Urinary bladder (tissue), 4 donors: ENCODE results near the gene TNFAIP1. TPM values are rescaled to one million over a fixed set of nuclear protein-coding genes. Genes with fewer than 3 reads are reported as not detected.

Source experiments
- DNase-seq: peaks from one replicate; pipeline ENCODE4 v3.0.0-alpha.2; 2015; ENCODE audit errors: extremely low spot score
- H3K27ac ChIP-seq: one replicate; pipeline ENCODE4 v1.5.1; 2013; ENCODE audit warnings: low read depth, mild to moderate bottlenecking, moderate library complexity
- H3K36me3 ChIP-seq: one replicate; pipeline ENCODE4 v1.6.1; 2013; ENCODE audit warnings: mild to moderate bottlenecking, moderate library complexity; ENCODE audit not compliant: insufficient read depth
- H3K4me1 ChIP-seq: one replicate; pipeline ENCODE4 v1.6.1; 2013; ENCODE audit warnings: mild to moderate bottlenecking, moderate library complexity; ENCODE audit not compliant: insufficient read depth
- H3K4me3 ChIP-seq: one replicate; pipeline ENCODE4 v1.5.1; 2013; ENCODE audit warnings: low read depth, low read length
- WGBS: extraction: QIAGEN DNeasy Blood & Tissue Kit; methylation state at CpG from one replicate; pipeline ENCODE4 v1.1.7; 2013; 5-methylcytosine and 5-hydroxymethylcytosine counted together
- polyA plus RNA-seq: library from polyadenylated mRNA; stranded (reverse); fragments of 200-250 nt; gene quantifications from one replicate; pipeline ENCODE4 v1.2.3, GENCODE V29; 2013
- total RNA-seq: library from RNA; depleted of rRNA; stranded (reverse); fragments of >200 nt; gene quantifications from one replicate; pipeline ENCODE4 v1.2.3, GENCODE V29; 2014
- donor health status: healthy with polysubstance abuse.
- donor health status: healthy.

Gene TNFAIP1
- total and polyA plus RNA-seq, 2 donors = 20.4 to 27.2 TPM

GRCh38 chr17:28317966-28318758 is 17.4 kb upstream of the TNFAIP1 start:
- WGBS = 11% methylated on average over 40 of the region's 40 CpGs
- Histone ChIP-seq H3K27ac (no peak overlapping the region), H3K4me3 (peak overlapping the region; percentile 38), H3K4me1 (no peaks in the 10 kb centered on the region), H3K36me3 (no peaks in the 10 kb centered on the region)
- no peak for DNase-seq

- DNase-seq = peak; percentile 91
- H3K36me3 ChIP-seq = no peaks in the 10 kb centered on the region
- WGBS = under 1% methylated on average over 72 of the region's 72 CpGs
- peak within 1 kb of the TSS; percentile 38 for H3K4me3 ChIP-seq
- no peaks in the 10 kb centered on the region for H3K4me1 ChIP-seq
- H3K27ac ChIP-seq = no peak within 1 kb of the TSS
Measured at GRCh38 chr17:28318759-28319597, 16.6 kb upstream of the TNFAIP1 start, which contains the start of gene TMEM97. TSS of gene TMEM97 (plus strand) at chr17:28319200. CDS start at chr17:28319240, 40 bp downstream.

GRCh38 chr17:28319598-28319935 is 16.0 kb upstream of the TNFAIP1 start:
- H3K27ac ChIP-seq = no peak overlapping the region
- no peak for DNase-seq
- H3K4me3 ChIP-seq = peak overlapping the region; percentile 38
- H3K36me3 ChIP-seq = no peaks in the 10 kb centered on the region
- H3K4me1 ChIP-seq = no peaks in the 10 kb centered on the region
- WGBS = 2% methylated on average over 7 of the region's 7 CpGs

- DNase-seq = no peak
Measured at GRCh38 chr17:28320215-28321061, 15.1 kb upstream of the TNFAIP1 start.

GRCh38 chr17:28324267-28324745 is 11.3 kb upstream of the TNFAIP1 start:
- Histone ChIP-seq H3K36me3 (peaks cover 2% of the 10 kb centered on the region), H3K4me1 (no peaks in the 10 kb centered on the region), H3K27ac (no peak overlapping the region), H3K4me3 (no peak overlapping the region)
- no peak for DNase-seq
- 76% methylated on average over 5 of the region's 5 CpGs for WGBS

More at GRCh38 chr17:28320215-28321061, 15.1 kb upstream of the TNFAIP1 start:
- Histone ChIP-seq H3K27ac (no peak overlapping the region), H3K4me3 (no peak overlapping the region), H3K36me3 (no peaks in the 10 kb centered on the region), H3K4me1 (no peaks in the 10 kb centered on the region)
- WGBS = 63% methylated on average over 8 of the region's 8 CpGs

- DNase-seq = no peak
- no peak overlapping the region for H3K27ac ChIP-seq
- peaks cover 2% of the 10 kb centered on the region for H3K36me3 ChIP-seq
- no peak overlapping the region for H3K4me3 ChIP-seq
- 91% methylated on average over 3 of the region's 3 CpGs for WGBS
- no peaks in the 10 kb centered on the region for H3K4me1 ChIP-seq
Measured at GRCh38 chr17:28324781-28325180, 10.8 kb upstream of the TNFAIP1 start.

- Histone ChIP-seq H3K4me1 (no peaks in the 10 kb centered on the region), H3K4me3 (no peak overlapping the region), H3K36me3 (peaks cover 2% of the 10 kb centered on the region), H3K27ac (no peak overlapping the region)
- WGBS = 65% methylated on average over 5 of the region's 5 CpGs
- DNase-seq = no peak
Measured at GRCh38 chr17:28325211-28325610, 10.3 kb upstream of the TNFAIP1 start.

- Histone ChIP-seq H3K4me1 (no peaks in the 10 kb centered on the region), H3K36me3 (peaks cover 2% of the 10 kb centered on the region), H3K4me3 (no peak overlapping the region), H3K27ac (no peak overlapping the region)
- 78% methylated on average over 7 of the region's 7 CpGs for WGBS
- DNase-seq = peak; percentile 36
Measured at GRCh38 chr17:28326114-28326513, 9.4 kb upstream of the TNFAIP1 start.

GRCh38 chr17:28327031-28327607 is 8.4 kb upstream of the TNFAIP1 start:
- no peak for DNase-seq
- 88% methylated on average over 9 of the region's 9 CpGs for WGBS

GRCh38 chr17:28327709-28328108 is 7.9 kb upstream of the TNFAIP1 start:
- DNase-seq = no peak
- WGBS = 58% methylated on average over 3 of the region's 3 CpGs
- Histone ChIP-seq H3K27ac (no peak overlapping the region), H3K4me3 (no peak overlapping the region), H3K36me3 (peaks cover 5% of the 10 kb centered on the region), H3K4me1 (no peaks in the 10 kb centered on the region)

More at GRCh38 chr17:28327031-28327607, 8.4 kb upstream of the TNFAIP1 start:
- H3K4me3 ChIP-seq = no peak overlapping the region
- peaks cover 5% of the 10 kb centered on the region for H3K36me3 ChIP-seq
- no peaks in the 10 kb centered on the region for H3K4me1 ChIP-seq
- no peak overlapping the region for H3K27ac ChIP-seq

GRCh38 chr17:28328325-28328724 is 7.2 kb upstream of the TNFAIP1 start:
- peaks cover 5% of the 10 kb centered on the region for H3K36me3 ChIP-seq

GRCh38 chr17:28330671-28331070 is 4.9 kb upstream of the TNFAIP1 start:
- Histone ChIP-seq H3K36me3 (peaks cover 5% of the 10 kb centered on the region), H3K4me3 (no peak overlapping the region), H3K27ac (no peak overlapping the region), H3K4me1 (no peaks in the 10 kb centered on the region)
- 90% methylated on average over 5 of the region's 5 CpGs for WGBS
- DNase-seq = no peak

More at GRCh38 chr17:28328325-28328724, 7.2 kb upstream of the TNFAIP1 start:
- Histone ChIP-seq H3K27ac (no peak overlapping the region), H3K4me1 (no peaks in the 10 kb centered on the region), H3K4me3 (no peak overlapping the region)
- no peak for DNase-seq
- WGBS = 62% methylated on average over 4 of the region's 4 CpGs
